ENCODE measurements around the gene GUCA2A.

The GUCA2A gene

DNA sequence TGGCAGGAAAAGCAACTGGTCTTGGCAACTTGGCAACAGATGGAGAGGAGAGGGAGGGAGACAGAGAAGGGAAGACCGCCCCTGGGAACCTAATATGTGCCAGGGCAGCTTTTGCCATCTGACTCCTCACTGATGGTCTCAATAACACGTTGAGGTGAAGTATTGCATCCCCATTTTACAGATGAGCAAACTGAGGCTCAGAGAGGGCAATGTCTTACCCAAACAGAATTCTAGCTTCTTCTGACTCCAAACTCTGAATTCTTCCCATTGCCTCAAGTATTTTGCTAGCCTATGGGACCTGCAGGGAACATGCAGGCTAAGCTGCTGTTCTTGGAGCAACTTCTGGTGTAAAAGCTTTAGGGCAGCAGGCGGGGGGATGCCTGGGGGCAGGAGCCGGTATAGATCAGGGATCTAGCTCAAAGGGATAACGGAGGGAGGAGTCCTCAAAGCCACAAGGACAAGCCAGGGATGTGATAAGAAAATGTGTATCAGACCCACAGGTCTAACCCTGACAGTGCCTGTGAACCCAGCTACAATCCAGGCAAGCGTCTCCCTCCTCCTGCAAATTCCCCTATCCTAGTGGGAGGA, 7.2 kb upstream of the GUCA2A start:
- Histone ChIP-seq H3K27ac (ENCODE audit: low read depth, low read length) (no peak overlapping the region), H3K4me3 (ENCODE audit: low read length) (no peak overlapping the region)

DNA sequence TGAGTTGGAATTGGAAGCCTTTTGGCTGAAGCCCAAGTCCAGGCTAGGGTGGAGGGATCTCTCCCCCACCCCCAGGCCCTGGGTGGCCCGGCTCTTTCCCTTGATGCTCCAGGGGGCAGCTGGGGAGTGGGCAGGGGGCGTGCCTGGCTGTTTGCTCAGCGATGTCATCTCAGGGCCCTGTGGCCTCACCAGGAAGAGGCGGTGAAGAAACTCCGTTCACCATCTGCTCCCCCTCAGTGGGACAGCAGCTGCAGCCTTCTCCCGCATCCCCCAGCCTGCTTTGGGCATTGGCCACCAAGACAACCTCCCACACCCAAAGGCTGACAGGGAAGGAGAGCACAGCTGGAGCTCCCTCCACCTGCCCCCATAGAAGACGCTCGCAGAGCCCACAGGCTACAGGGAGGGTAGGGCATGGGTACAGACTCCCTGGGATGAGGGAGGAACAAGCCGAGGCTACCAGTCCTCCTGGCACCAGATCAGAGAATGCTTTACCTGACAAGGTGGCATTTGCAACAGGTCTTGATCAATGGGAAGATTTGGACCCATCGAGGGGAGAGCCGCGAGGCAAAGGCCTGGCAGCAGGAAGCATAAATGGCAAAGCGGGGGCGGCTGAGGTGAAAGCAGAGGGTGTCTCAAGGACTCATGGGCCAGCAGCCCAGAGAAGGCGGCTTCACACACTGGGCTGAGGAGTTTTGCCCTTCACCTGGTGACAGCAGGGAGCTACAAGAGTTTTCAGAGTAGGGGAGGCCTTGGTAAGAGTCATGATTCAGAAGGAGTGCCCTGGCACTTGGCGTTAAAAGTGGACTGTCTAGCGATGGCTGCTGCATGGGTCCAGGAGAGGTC, 6.5 kb upstream of the GUCA2A start:
- no peaks in the 10 kb centered on the region for H3K79me2 ChIP-seq (ENCODE audit: control insufficient read depth, low read length)
- TF ChIP-seq, protein P1, sequence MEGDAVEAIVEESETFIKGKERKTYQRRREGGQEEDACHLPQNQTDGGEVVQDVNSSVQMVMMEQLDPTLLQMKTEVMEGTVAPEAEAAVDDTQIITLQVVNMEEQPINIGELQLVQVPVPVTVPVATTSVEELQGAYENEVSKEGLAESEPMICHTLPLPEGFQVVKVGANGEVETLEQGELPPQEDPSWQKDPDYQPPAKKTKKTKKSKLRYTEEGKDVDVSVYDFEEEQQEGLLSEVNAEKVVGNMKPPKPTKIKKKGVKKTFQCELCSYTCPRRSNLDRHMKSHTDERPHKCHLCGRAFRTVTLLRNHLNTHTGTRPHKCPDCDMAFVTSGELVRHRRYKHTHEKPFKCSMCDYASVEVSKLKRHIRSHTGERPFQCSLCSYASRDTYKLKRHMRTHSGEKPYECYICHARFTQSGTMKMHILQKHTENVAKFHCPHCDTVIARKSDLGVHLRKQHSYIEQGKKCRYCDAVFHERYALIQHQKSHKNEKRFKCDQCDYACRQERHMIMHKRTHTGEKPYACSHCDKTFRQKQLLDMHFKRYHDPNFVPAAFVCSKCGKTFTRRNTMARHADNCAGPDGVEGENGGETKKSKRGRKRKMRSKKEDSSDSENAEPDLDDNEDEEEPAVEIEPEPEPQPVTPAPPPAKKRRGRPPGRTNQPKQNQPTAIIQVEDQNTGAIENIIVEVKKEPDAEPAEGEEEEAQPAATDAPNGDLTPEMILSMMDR (IDR thresholded peaks at IDR 0.05; ENCODE audit: low read depth, low read length, poor library complexity, severe bottlenecking), result no peak
- TF ChIP-seq EZH2phosphoT487 (IDR thresholded peaks at IDR 0.05; ENCODE audit: borderline replicate concordance, low read length), result no peak

More for the DNA sequence above, 7.2 kb upstream of the GUCA2A start:
- TF ChIP-seq EZH2phosphoT487 (IDR thresholded peaks at IDR 0.05; ENCODE audit: borderline replicate concordance, low read length), result no peak
- TF ChIP-seq, protein P1 (IDR thresholded peaks at IDR 0.05; ENCODE audit: low read depth, low read length, poor library complexity, severe bottlenecking), result no peak
- no peaks in the 10 kb centered on the region for H3K4me1 ChIP-seq (ENCODE audit: control insufficient read depth, low read length)
- no peaks in the 10 kb centered on the region for H3F3A ChIP-seq (ENCODE audit: control insufficient read depth, insufficient read depth)
- no peaks in the 10 kb centered on the region for H3K9me2 ChIP-seq (replicated peaks; ENCODE audit: control insufficient read depth, low read length)
- no peaks in the 10 kb centered on the region for H3K36me3 ChIP-seq (ENCODE audit: control insufficient read depth, low read length)
- no peaks in the 10 kb centered on the region for H3K79me2 ChIP-seq (ENCODE audit: control insufficient read depth, low read length)
- H3K9me3 ChIP-seq (ENCODE audit: control insufficient read depth, insufficient read depth, low read length), result no peaks in the 10 kb centered on the region
- H3K4me2 ChIP-seq (ENCODE audit: low read length), result no peak overlapping the region
- H3K27me3 ChIP-seq (ENCODE audit: control insufficient read depth, low read length), result no peaks in the 10 kb centered on the region
- H4K20me1 ChIP-seq (ENCODE audit: control insufficient read depth, insufficient read depth, low read depth, low read length), result no peaks in the 10 kb centered on the region

DNA sequence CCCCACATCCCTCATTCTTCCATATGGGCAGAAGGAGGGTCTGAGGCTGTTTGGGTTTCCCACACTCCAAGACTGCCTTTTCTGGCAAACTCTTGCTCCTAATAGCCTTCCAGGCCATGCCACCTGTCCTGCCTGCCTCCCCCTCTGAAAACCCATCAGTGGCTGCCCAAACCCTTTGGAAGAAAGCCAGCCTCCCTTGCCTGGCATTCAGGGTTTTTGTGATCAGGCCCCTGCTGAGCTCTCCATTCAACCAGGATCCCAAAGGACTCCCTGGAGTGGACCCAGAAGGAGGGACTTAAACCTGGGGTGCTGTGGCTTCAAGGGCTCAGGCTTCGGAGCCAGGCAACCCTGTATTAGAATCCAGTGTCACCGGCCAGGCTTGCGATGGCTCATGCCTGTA, 4.2 kb upstream of the GUCA2A start:
- Histone ChIP-seq H3K4me2 (ENCODE audit: low read length) (no peak overlapping the region), H3K36me3 (ENCODE audit: control insufficient read depth, low read length) (no peaks in the 10 kb centered on the region), H3K27ac (ENCODE audit: low read depth, low read length) (no peak overlapping the region), H3K27me3 (ENCODE audit: control insufficient read depth, low read length) (no peaks in the 10 kb centered on the region), H3K9me3 (ENCODE audit: control insufficient read depth, insufficient read depth, low read length) (no peaks in the 10 kb centered on the region; the same call in 1 of the 2 replicates), H3F3A (ENCODE audit: control insufficient read depth, insufficient read depth) (no peaks in the 10 kb centered on the region), H3K79me2 (ENCODE audit: control insufficient read depth, low read length) (no peaks in the 10 kb centered on the region), H4K20me1 (ENCODE audit: control insufficient read depth, insufficient read depth, low read depth, low read length) (no peaks in the 10 kb centered on the region), H3K9me2 (replicated peaks; ENCODE audit: control insufficient read depth, low read length) (no peaks in the 10 kb centered on the region), H3K4me1 (ENCODE audit: control insufficient read depth, low read length) (no peaks in the 10 kb centered on the region), H3K4me3 (ENCODE audit: low read length) (no peak overlapping the region)
- TF ChIP-seq EZH2phosphoT487 (IDR thresholded peaks at IDR 0.05; ENCODE audit: borderline replicate concordance, low read length), result no peak
- TF ChIP-seq, protein P1 (IDR thresholded peaks at IDR 0.05; ENCODE audit: low read depth, low read length, poor library complexity, severe bottlenecking), result no peak

More for the DNA sequence above, 6.5 kb upstream of the GUCA2A start:
- Histone ChIP-seq H4K20me1 (ENCODE audit: control insufficient read depth, insufficient read depth, low read depth, low read length) (no peaks in the 10 kb centered on the region), H3K4me2 (ENCODE audit: low read length) (no peak overlapping the region), H3K4me1 (ENCODE audit: control insufficient read depth, low read length) (no peaks in the 10 kb centered on the region), H3K4me3 (ENCODE audit: low read length) (no peak overlapping the region), H3K27ac (ENCODE audit: low read depth, low read length) (no peak overlapping the region), H3K9me2 (replicated peaks; ENCODE audit: control insufficient read depth, low read length) (no peaks in the 10 kb centered on the region), H3K9me3 (ENCODE audit: control insufficient read depth, insufficient read depth, low read length) (no peaks in the 10 kb centered on the region; the same call in 1 of the 2 replicates), H3K36me3 (ENCODE audit: control insufficient read depth, low read length) (no peaks in the 10 kb centered on the region), H3K27me3 (ENCODE audit: control insufficient read depth, low read length) (no peaks in the 10 kb centered on the region), H3F3A (ENCODE audit: control insufficient read depth, insufficient read depth) (no peaks in the 10 kb centered on the region)
